Chondrocyte (in vitro differentiated cells): ENCODE results near the gene MYL3. TPM values are rescaled to one million over a fixed set of nuclear protein-coding genes. Genes with fewer than 3 reads are reported as not detected.

Experiments
- DNase-seq: peaks from one replicate; pipeline ENCODE4 v3.0.0; 2021; ENCODE audit warnings: mixed read lengths, low spot score
- H3K27ac Mint-ChIP-seq: one replicate; pipeline ENCODE4 v1.8.0; 2021; ENCODE audit warnings: mild to moderate bottlenecking, moderate library complexity, mixed read lengths; ENCODE audit not compliant: unreplicated experiment
- H3K27me3 Mint-ChIP-seq: 2 replicates; pipeline ENCODE4 v1.8.0; 2021; ENCODE audit warnings: low read depth, mixed read lengths
- H3K36me3 Mint-ChIP-seq: 2 replicates; pipeline ENCODE4 v1.8.0; 2021; ENCODE audit warnings: low read depth, mixed read lengths
- H3K4me1 Mint-ChIP-seq: 2 replicates; pipeline ENCODE4 v1.8.0; 2021; ENCODE audit warnings: low read depth, mild to moderate bottlenecking, mixed read lengths
- H3K4me3 Mint-ChIP-seq: one replicate; pipeline ENCODE4 v1.8.0; 2021; ENCODE audit warnings: mild to moderate bottlenecking, moderate library complexity, mixed read lengths; ENCODE audit not compliant: unreplicated experiment
- H3K9me3 Mint-ChIP-seq: 2 replicates; pipeline ENCODE4 v1.8.0; 2021; ENCODE audit warnings: low read depth, mixed read lengths
- total RNA-seq: library from RNA; stranded (reverse); gene quantifications from 3 replicates; pipeline ENCODE4 v1.2.1, GENCODE V29; 2021
- TF ChIP-seq, protein P1 (sequence below): fragments of 200-600 bp; sonication (generic); IDR thresholded peaks from 2 replicates; pipeline ENCODE4 v1.5.0; 2021; ENCODE audit warnings: antibody characterized with exemption, mild to moderate bottlenecking, moderate library complexity

MYL3 gene
- total RNA-seq, 1 donor from 2014 or later, result 0.22 TPM

DNA sequence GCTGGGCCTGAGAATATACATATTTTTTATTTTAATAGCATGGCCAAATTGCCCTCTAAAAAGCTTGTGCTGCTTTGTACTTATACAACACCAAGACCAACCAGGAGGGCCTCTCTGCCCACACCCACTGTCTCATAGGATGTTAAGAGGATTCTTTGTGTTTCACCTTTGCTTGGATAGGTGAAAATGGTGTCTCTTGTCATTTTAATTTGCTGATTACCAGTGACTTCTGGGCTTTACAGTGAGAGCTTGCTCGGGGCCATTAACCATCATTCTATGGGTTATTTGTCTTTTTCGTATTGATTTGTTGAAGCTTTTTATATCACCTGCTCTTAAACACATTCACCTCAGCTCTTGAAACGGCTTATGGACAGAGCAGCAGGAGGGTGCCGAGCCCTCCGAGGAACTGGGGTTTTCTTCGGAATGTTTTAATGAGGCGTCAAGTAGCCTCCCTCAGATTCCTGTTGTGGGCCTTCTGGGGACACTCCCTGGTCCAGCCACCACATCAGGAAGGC, 24.8 kb upstream of the MYL3 start:
- Mint-ChIP-seq H3K27me3 (peaks cover 4% of the 10 kb centered on the region), H3K36me3 (no peaks in the 10 kb centered on the region), H3K27ac (no peak overlapping the region), H3K9me3 (no peaks in the 10 kb centered on the region), H3K4me3 (no peak overlapping the region), H3K4me1 (peaks cover 22% of the 10 kb centered on the region)
- no peak for DNase-seq
- TF ChIP-seq, protein P1, sequence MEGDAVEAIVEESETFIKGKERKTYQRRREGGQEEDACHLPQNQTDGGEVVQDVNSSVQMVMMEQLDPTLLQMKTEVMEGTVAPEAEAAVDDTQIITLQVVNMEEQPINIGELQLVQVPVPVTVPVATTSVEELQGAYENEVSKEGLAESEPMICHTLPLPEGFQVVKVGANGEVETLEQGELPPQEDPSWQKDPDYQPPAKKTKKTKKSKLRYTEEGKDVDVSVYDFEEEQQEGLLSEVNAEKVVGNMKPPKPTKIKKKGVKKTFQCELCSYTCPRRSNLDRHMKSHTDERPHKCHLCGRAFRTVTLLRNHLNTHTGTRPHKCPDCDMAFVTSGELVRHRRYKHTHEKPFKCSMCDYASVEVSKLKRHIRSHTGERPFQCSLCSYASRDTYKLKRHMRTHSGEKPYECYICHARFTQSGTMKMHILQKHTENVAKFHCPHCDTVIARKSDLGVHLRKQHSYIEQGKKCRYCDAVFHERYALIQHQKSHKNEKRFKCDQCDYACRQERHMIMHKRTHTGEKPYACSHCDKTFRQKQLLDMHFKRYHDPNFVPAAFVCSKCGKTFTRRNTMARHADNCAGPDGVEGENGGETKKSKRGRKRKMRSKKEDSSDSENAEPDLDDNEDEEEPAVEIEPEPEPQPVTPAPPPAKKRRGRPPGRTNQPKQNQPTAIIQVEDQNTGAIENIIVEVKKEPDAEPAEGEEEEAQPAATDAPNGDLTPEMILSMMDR, result no peak

DNA sequence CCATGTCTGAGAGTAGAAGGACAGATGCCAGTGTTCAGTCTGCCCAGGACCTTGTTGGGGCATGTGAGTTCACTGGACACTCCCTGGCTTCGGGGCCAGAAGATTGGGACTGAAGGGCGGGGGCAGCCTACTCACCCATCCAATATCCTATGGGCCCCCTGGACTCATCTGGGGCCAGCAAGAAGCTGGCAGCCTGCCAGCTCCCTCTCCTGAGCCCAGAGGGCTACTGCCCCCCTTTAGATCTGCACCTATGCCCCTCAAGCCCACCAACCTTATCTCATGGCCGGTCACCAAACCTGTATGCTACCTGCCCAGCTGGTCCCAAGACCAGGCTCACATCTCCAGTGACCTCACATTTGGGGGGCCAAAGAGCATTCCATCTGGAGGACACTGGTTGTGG, 22.4 kb upstream of the MYL3 start:
- TF ChIP-seq, protein P1, result no peak
- DNase-seq, result no peak
- no peak overlapping the region for H3K4me3 Mint-ChIP-seq
- no peak overlapping the region for H3K27ac Mint-ChIP-seq
- no peaks in the 10 kb centered on the region for H3K36me3 Mint-ChIP-seq
- peaks cover 2% of the 10 kb centered on the region for H3K27me3 Mint-ChIP-seq
- H3K4me1 Mint-ChIP-seq, result peaks cover 6% of the 10 kb centered on the region
- H3K9me3 Mint-ChIP-seq, result no peaks in the 10 kb centered on the region

DNA sequence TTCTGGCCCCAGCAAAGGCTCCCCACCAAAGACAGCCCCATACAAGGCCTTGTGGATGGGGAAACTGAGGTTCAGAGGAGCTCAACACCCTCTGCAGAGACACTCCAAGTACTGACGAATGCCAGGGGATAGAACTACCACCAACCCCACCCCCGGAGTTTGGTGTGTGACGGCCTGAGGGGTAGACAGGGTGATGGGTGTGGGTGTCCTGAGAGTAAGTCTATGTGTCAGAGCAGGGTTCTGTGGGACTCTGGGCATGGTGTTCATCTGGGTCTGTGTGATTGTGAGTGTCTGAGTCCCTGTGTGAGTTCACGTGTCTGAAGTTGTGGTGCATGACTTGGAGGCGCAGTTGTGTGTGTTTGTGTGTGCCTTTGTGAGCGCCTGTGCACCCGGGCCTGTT, 21.7 kb upstream of the MYL3 start:
- Mint-ChIP-seq H3K4me1 (peaks cover 9% of the 10 kb centered on the region), H3K27ac (no peak overlapping the region), H3K36me3 (no peaks in the 10 kb centered on the region), H3K4me3 (no peak overlapping the region), H3K9me3 (no peaks in the 10 kb centered on the region), H3K27me3 (peaks cover 2% of the 10 kb centered on the region)
- no peak for DNase-seq
- TF ChIP-seq, protein P1, result no peak

DNA sequence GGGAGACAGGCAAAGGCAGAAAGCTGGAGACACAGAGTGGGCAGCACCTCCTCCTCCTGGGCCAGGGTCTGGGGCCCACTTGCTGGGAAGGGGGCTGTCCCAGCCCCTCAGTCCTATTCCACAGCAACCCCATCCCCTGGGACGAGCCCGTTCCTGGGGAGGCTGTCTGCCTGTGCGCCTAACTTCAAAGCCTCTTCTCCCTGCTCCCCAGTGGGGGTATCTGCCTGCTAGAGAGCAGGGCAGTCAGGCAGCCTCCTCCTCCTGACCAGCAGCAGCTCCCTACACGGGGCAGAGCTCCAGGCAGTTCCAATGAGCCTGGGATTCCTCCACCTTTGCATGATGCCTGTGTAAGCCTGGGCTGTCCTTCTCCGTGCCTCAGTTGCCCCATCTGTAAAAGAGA, 21.2 kb upstream of the MYL3 start:
- H3K9me3 Mint-ChIP-seq, result no peaks in the 10 kb centered on the region

DNA sequence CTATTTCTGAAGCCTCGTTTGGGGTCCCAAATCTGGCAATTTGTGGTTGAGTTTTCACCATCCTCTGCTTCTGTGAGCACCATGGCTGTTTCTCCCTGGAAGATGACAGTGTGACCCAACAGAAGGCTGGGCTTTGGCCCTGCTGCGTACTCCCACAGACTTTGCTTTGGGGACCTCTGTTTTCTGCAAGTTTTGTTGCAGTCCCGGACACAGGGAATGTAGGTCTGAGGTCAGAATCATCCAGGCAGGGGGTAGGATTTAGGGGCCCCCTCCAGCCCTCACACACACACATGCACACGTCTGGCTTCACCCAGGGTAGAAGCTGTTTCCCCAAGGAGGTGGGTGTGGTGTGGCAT, 20.6 kb upstream of the MYL3 start:
- no peaks in the 10 kb centered on the region for H3K36me3 Mint-ChIP-seq
- peak overlapping the region; percentile 61 for H3K4me3 Mint-ChIP-seq
- no peak for DNase-seq
- TF ChIP-seq, protein P1, result no peak
- H3K27me3 Mint-ChIP-seq, result peaks cover 2% of the 10 kb centered on the region
- no peaks in the 10 kb centered on the region for H3K9me3 Mint-ChIP-seq
- H3K4me1 Mint-ChIP-seq, result peaks cover 15% of the 10 kb centered on the region
- no peak overlapping the region for H3K27ac Mint-ChIP-seq

More for the DNA sequence above, 21.2 kb upstream of the MYL3 start:
- peaks cover 10% of the 10 kb centered on the region for H3K4me1 Mint-ChIP-seq
- H3K36me3 Mint-ChIP-seq, result no peaks in the 10 kb centered on the region
- peaks cover 2% of the 10 kb centered on the region for H3K27me3 Mint-ChIP-seq
- no peak overlapping the region for H3K27ac Mint-ChIP-seq
- no peak overlapping the region for H3K4me3 Mint-ChIP-seq
- TF ChIP-seq, protein P1, result no peak
- no peak for DNase-seq
